Smooth muscle cell of the brain vasculature (primary cell): ENCODE measurements around the gene ZNF366.

Experiments
- DNase-seq: peaks from one replicate; pipeline ENCODE4 v3.0.0-alpha.2; 2012; ENCODE audit warnings: low read depth, low spot score

The ZNF366 gene

GRCh38 chr5:72519111-72519510 lies 11.9 kb upstream of the ZNF366 start:
- no peak for DNase-seq

GRCh38 chr5:72518001-72518683 lies 10.9 kb upstream of the ZNF366 start:
- peak; percentile 88 for DNase-seq

- no peak for DNase-seq
These were observed 9.7 kb upstream of the ZNF366 start for GRCh38 chr5:72516916-72517315.

- DNase-seq = no peak
These were observed 8.0 kb upstream of the ZNF366 start for GRCh38 chr5:72515211-72515610.

- no peak for DNase-seq
These were observed 5.3 kb upstream of the ZNF366 start for GRCh38 chr5:72512593-72512860.

- DNase-seq = no peak
These were observed 4.8 kb upstream of the ZNF366 start for GRCh38 chr5:72511774-72512592.

GRCh38 chr5:72511366-72511765 lies 4.2 kb upstream of the ZNF366 start:
- DNase-seq = no peak

GRCh38 chr5:72510610-72511181 lies 3.5 kb upstream of the ZNF366 start:
- DNase-seq = no peak

GRCh38 chr5:72509401-72509800 lies 2.2 kb upstream of the ZNF366 start:
- no peak for DNase-seq

GRCh38 chr5:72508241-72509170 lies 1.3 kb upstream of the ZNF366 start:
- no peak for DNase-seq

GRCh38 chr5:72507907-72508238 lies 663 bp upstream of the ZNF366 start:
- DNase-seq = no peak

GRCh38 chr5:72506158-72506549 lies 1.1 kb downstream of the ZNF366 start:
- DNase-seq = no peak

GRCh38 chr5:72505539-72506157 lies 1.6 kb downstream of the ZNF366 start:
- no peak for DNase-seq

GRCh38 chr5:72505016-72505415 lies 2.2 kb downstream of the ZNF366 start:
- no peak for DNase-seq

GRCh38 chr5:72503888-72504491 lies 3.2 kb downstream of the ZNF366 start:
- no peak for DNase-seq

- no peak for DNase-seq
These were observed 5.7 kb downstream of the ZNF366 start for GRCh38 chr5:72501488-72501887.

GRCh38 chr5:72499730-72500129 lies 7.5 kb downstream of the ZNF366 start:
- no peak for DNase-seq

GRCh38 chr5:72499090-72499489 lies 8.1 kb downstream of the ZNF366 start:
- DNase-seq = no peak

- DNase-seq = no peak
These were observed 8.9 kb downstream of the ZNF366 start for GRCh38 chr5:72498284-72498683.

- no peak for DNase-seq
These were observed 9.4 kb downstream of the ZNF366 start for GRCh38 chr5:72497823-72498222.

GRCh38 chr5:72495410-72495809 lies 11.8 kb downstream of the ZNF366 start:
- no peak for DNase-seq
